Liver (tissue), 9 donors: ENCODE data around the gene KRT36. TPM values are rescaled to one million over a fixed set of nuclear protein-coding genes. Genes with fewer than 3 reads are reported as not detected.

Experiments used
- DNase-seq: peaks from one replicate; pipeline ENCODE4 v3.0.0-alpha.2; 2017; ENCODE audit warnings: low spot score
- H3K27ac ChIP-seq, 2 donors: one replicate each; pipeline ENCODE4 v1.7.0; 2013; ENCODE audit warnings: inconsistent platforms in 2 of 2, low read length in 2 of 2, control low read depth in 1 of 2, low read depth in 1 of 2, mild to moderate bottlenecking in 1 of 2
- H3K27me3 ChIP-seq, 4 donors: one replicate each; pipeline versions ENCODE4 v1.6.1 to v1.7.0; 2013; ENCODE audit warnings: low read length in 3 of 4, inconsistent platforms in 1 of 4, mild to moderate bottlenecking in 1 of 4, moderate library complexity in 1 of 4; ENCODE audit not compliant: control insufficient read depth in 4 of 4, insufficient read depth in 4 of 4
- H3K36me3 ChIP-seq, 4 donors: one replicate each; pipeline versions ENCODE4 v1.6.1 to v1.7.0; 2013; ENCODE audit warnings: low read length in 3 of 4, mild to moderate bottlenecking in 3 of 4, low read depth in 1 of 4, moderate library complexity in 1 of 4; ENCODE audit not compliant: control insufficient read depth in 4 of 4, insufficient read depth in 3 of 4
- H3K4me1 ChIP-seq, 4 donors: one replicate each; pipeline versions ENCODE4 v1.6.1 to v1.7.0; 2013; ENCODE audit warnings: low read length in 3 of 4, mild to moderate bottlenecking in 3 of 4, moderate library complexity in 1 of 4; ENCODE audit not compliant: control insufficient read depth in 4 of 4, insufficient read depth in 4 of 4
- H3K4me3 ChIP-seq, 3 donors: one replicate each; pipeline versions ENCODE4 v1.6.1 to v1.7.0; 2013; ENCODE audit warnings: low read length in 3 of 3, control low read depth in 1 of 3, low read depth in 1 of 3, mild to moderate bottlenecking in 1 of 3
- H3K9ac ChIP-seq, 2 donors: one replicate each; pipeline ENCODE4 v1.7.0; 2013; ENCODE audit warnings: low read length in 2 of 2, mild to moderate bottlenecking in 2 of 2, moderate library complexity in 2 of 2, control low read depth in 1 of 2, low read depth in 1 of 2
- H3K9me3 ChIP-seq, 4 donors: one replicate each; pipeline versions ENCODE4 v1.6.1 to v1.7.0; 2013; ENCODE audit warnings: low read length in 3 of 4; ENCODE audit not compliant: control insufficient read depth in 4 of 4
- ATF3 ChIP-seq: IDR thresholded peaks from 2 replicates; pipeline ENCODE4 v1.6.1; 2016; ENCODE audit warnings: antibody characterized with exemption
- EGR1 ChIP-seq, 2 donors: IDR thresholded peaks; 2 replicates each; pipeline ENCODE4 v1.6.1; 2016 to 2018; ENCODE audit warnings: antibody characterized with exemption in 2 of 2, low read depth in 2 of 2
- FOXA1 ChIP-seq: IDR thresholded peaks from 2 replicates; pipeline ENCODE4 v1.6.1; 2016; ENCODE audit warnings: antibody characterized with exemption
- FOXA2 ChIP-seq: IDR thresholded peaks from 2 replicates; pipeline ENCODE4 v1.6.1; 2016; ENCODE audit warnings: antibody characterized with exemption
- GABPA ChIP-seq, 2 donors: IDR thresholded peaks in 1 of 2; conservative IDR thresholded peaks in 1 of 2; 2 replicates each; pipeline ENCODE4 v1.6.1; 2016; ENCODE audit warnings: antibody characterized with exemption in 2 of 2, mild to moderate bottlenecking in 1 of 2, moderate library complexity in 1 of 2
- HNF4A ChIP-seq, 2 donors: conservative IDR thresholded peaks; 2 replicates each; pipeline ENCODE4 v1.6.1; 2016; ENCODE audit warnings: antibody characterized with exemption in 2 of 2, mild to moderate bottlenecking in 2 of 2
- HNF4G ChIP-seq: IDR thresholded peaks from 2 replicates; pipeline ENCODE4 v1.6.1; 2016; ENCODE audit warnings: antibody characterized with exemption
- JUND ChIP-seq, 2 donors: IDR thresholded peaks; 2 replicates each; pipeline ENCODE4 v1.6.1; 2016; ENCODE audit warnings: antibody characterized with exemption in 2 of 2
- MAX ChIP-seq: IDR thresholded peaks from 2 replicates; pipeline ENCODE4 v1.6.1; 2016; ENCODE audit warnings: antibody characterized with exemption
- NR2F2 ChIP-seq: IDR thresholded peaks from 2 replicates; pipeline ENCODE4 v1.6.1; 2016; ENCODE audit warnings: antibody characterized with exemption
- RAD21 ChIP-seq, 2 donors: IDR thresholded peaks; 2 replicates each; pipeline ENCODE4 v1.6.1; 2016; ENCODE audit warnings: antibody characterized with exemption in 2 of 2, mild to moderate bottlenecking in 2 of 2
- RXRA ChIP-seq, 2 donors: IDR thresholded peaks; 2 replicates each; pipeline ENCODE4 v1.6.1; 2017 to 2018; ENCODE audit warnings: antibody characterized with exemption in 2 of 2, mild to moderate bottlenecking in 1 of 2
- SP1 ChIP-seq: IDR thresholded peaks from 2 replicates; pipeline ENCODE4 v1.6.1; 2018; ENCODE audit warnings: antibody characterized with exemption, mild to moderate bottlenecking
- TAF1 ChIP-seq: conservative IDR thresholded peaks from 2 replicates; pipeline ENCODE4 v1.6.1; 2016; ENCODE audit warnings: antibody characterized with exemption, mild to moderate bottlenecking
- WGBS: extraction: QIAGEN DNeasy Blood & Tissue Kit; methylation state at CpG from one replicate; pipeline ENCODE4 v1.1.7; 2013; 5-methylcytosine and 5-hydroxymethylcytosine counted together
- polyA plus RNA-seq, 2 donors: library from polyadenylated mRNA; stranded (reverse) in 1 of 2; unstranded in 1 of 2; fragments of 200-250 nt in 1 of 2; fragments of >200 nt in 1 of 2; fragmentation: Nextera tagmentation in 1 of 2; extraction: Ambion mirVana in 1 of 2; gene quantifications; one replicate each; pipeline versions ENCODE4 v1.2.1 to v1.2.3, GENCODE V29; 2013 to 2015
- total RNA-seq, 2 donors: library from RNA; depleted of rRNA; stranded (reverse); fragments of >200 nt; gene quantifications; one replicate each; pipeline ENCODE4 v1.2.3, GENCODE V29; 2014
- TF ChIP-seq, protein P1 (sequence below): IDR thresholded peaks from 2 replicates; pipeline ENCODE4 v1.6.1; 2016; ENCODE audit warnings: antibody characterized with exemption
- TF ChIP-seq, protein P2 (sequence below): IDR thresholded peaks from 2 replicates; pipeline ENCODE4 v1.6.1; 2016; ENCODE audit warnings: antibody characterized with exemption, mild to moderate bottlenecking
- TF ChIP-seq, protein P3 (sequence below): fragments of 150-350 bp; IDR thresholded peaks from 2 replicates; pipeline ENCODE4 v1.5.1; 2017; ENCODE audit warnings: improper control_type of control experiment, low read depth, low read length; ENCODE audit not compliant: missing input control
- donor health status: healthy.
- donor health status: healthy.
- donor health status: healthy.
- donor health status: healthy.
- donor health status: healthy.

The KRT36 gene
- total and polyA plus RNA-seq, 4 donors, result 0.05 TPM; not detected in 3

DNA sequence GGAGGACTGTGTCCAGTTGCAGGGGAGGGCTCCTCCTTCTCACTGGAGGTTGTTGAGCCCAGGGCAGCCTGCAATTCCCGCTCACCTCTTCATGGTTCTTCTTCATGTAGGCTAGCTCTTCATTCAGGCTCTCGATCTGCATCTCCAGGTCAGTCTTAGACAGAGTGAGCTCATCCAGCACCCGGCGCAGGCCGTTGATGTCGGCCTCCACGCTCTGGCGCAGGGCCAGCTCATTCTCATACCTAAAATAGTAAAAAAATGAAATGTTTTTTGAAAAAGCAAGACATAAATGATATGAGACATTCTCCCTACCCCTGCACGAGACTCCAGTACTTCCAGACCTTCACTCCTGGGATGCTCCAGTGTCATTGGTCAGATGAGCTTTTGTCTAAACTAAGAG, 13.5 kb upstream of the KRT36 start:
- no peak for DNase-seq
- TF ChIP-seq ATF3, result no peak
- TF ChIP-seq FOXA2, result no peak
- TF ChIP-seq HNF4G, result no peak
- no peak for TF ChIP-seq EGR1 (IDR thresholded peaks at IDR 0.05; ENCODE audit: low read depth in 2 of 2)
- no peak for TF ChIP-seq GABPA (IDR thresholded peaks at IDR 0.05 in 1 of 2, conservative IDR thresholded peaks at IDR 0.05 in 1 of 2)
- TF ChIP-seq RXRA (IDR thresholded peaks at IDR 0.05), result no peak
- TF ChIP-seq RAD21 (IDR thresholded peaks at IDR 0.05), result no peak
- Histone ChIP-seq H3K9me3 (no peaks in the 10 kb centered on the region), H3K4me3 (no peak overlapping the region), H3K36me3 (no peaks in the 10 kb centered on the region), H3K27me3 (no peaks in the 10 kb centered on the region), H3K4me1 (no peaks in the 10 kb centered on the region), H3K9ac (no peak overlapping the region), H3K27ac (no peak overlapping the region)
- WGBS, result 89% methylated on average over 9 of the region's 9 CpGs

DNA sequence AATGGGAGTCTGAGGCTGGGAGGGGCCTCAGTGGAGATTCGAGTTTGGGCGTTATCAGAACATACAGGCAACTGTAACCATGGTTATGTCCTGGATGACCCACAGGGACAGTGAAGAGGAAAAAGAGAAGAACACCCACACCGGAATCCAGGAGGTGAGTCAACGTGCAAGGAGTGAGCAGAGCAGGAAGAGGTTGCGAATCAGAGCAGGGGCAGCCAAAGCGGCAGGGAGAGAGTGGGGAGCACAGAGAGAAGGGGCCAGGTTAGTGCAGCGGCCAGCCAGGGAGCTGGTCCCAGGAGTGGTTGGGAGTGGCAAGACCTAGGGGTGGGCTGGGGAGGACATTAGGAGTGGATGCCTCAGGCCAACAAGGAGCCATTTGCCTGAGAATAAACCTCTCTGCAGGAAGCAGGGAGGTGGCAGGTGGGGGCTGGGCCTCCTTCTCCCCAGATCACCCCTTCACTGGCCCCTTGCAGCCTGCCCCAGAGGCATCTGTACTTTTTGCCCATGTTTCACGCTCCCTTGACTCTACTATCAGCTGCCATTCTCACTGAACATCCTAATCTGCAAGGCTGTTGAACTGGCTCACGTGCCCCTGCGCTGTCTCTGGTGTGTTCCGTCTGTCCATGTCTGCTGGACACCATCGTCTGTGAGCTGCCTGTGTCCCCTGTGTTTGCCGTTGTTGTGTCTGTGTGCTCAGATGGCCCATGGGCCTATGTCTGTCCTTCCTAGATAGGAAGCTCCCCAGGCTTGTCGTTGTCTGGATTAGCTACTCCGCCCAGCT, 10.6 kb upstream of the KRT36 start:
- no peaks in the 10 kb centered on the region for H3K4me1 ChIP-seq
- no peak overlapping the region for H3K4me3 ChIP-seq
- DNase-seq, result peak; percentile 51
- H3K27ac ChIP-seq, result no peak overlapping the region
- TF ChIP-seq RAD21 (IDR thresholded peaks at IDR 0.05) (no peak), FOXA2 (no peak), RXRA (IDR thresholded peaks at IDR 0.05) (no peak), JUND (IDR thresholded peaks at IDR 0.05) (no peak), TAF1 (no peak), MAX (no peak), GABPA (IDR thresholded peaks at IDR 0.05 in 1 of 2, conservative IDR thresholded peaks at IDR 0.05 in 1 of 2) (no peak), ATF3 (no peak)
- WGBS, result 73% methylated on average over 15 of the region's 15 CpGs
- H3K9ac ChIP-seq, result no peak overlapping the region
- no peaks in the 10 kb centered on the region for H3K9me3 ChIP-seq
- no peaks in the 10 kb centered on the region for H3K27me3 ChIP-seq
- H3K36me3 ChIP-seq, result no peaks in the 10 kb centered on the region

- TF ChIP-seq, protein P1, sequence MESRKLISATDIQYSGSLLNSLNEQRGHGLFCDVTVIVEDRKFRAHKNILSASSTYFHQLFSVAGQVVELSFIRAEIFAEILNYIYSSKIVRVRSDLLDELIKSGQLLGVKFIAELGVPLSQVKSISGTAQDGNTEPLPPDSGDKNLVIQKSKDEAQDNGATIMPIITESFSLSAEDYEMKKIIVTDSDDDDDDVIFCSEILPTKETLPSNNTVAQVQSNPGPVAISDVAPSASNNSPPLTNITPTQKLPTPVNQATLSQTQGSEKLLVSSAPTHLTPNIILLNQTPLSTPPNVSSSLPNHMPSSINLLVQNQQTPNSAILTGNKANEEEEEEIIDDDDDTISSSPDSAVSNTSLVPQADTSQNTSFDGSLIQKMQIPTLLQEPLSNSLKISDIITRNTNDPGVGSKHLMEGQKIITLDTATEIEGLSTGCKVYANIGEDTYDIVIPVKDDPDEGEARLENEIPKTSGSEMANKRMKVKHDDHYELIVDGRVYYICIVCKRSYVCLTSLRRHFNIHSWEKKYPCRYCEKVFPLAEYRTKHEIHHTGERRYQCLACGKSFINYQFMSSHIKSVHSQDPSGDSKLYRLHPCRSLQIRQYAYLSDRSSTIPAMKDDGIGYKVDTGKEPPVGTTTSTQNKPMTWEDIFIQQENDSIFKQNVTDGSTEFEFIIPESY, result no peak
- no peak for TF ChIP-seq EGR1 (IDR thresholded peaks at IDR 0.05; ENCODE audit: low read depth in 2 of 2)
- no peak for TF ChIP-seq FOXA1
- TF ChIP-seq GABPA (IDR thresholded peaks at IDR 0.05 in 1 of 2, conservative IDR thresholded peaks at IDR 0.05 in 1 of 2), result no peak
- TF ChIP-seq ATF3, result no peak
- TF ChIP-seq, protein P2, sequence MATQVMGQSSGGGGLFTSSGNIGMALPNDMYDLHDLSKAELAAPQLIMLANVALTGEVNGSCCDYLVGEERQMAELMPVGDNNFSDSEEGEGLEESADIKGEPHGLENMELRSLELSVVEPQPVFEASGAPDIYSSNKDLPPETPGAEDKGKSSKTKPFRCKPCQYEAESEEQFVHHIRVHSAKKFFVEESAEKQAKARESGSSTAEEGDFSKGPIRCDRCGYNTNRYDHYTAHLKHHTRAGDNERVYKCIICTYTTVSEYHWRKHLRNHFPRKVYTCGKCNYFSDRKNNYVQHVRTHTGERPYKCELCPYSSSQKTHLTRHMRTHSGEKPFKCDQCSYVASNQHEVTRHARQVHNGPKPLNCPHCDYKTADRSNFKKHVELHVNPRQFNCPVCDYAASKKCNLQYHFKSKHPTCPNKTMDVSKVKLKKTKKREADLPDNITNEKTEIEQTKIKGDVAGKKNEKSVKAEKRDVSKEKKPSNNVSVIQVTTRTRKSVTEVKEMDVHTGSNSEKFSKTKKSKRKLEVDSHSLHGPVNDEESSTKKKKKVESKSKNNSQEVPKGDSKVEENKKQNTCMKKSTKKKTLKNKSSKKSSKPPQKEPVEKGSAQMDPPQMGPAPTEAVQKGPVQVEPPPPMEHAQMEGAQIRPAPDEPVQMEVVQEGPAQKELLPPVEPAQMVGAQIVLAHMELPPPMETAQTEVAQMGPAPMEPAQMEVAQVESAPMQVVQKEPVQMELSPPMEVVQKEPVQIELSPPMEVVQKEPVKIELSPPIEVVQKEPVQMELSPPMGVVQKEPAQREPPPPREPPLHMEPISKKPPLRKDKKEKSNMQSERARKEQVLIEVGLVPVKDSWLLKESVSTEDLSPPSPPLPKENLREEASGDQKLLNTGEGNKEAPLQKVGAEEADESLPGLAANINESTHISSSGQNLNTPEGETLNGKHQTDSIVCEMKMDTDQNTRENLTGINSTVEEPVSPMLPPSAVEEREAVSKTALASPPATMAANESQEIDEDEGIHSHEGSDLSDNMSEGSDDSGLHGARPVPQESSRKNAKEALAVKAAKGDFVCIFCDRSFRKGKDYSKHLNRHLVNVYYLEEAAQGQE, result no peak
- TF ChIP-seq HNF4A (conservative IDR thresholded peaks at IDR 0.05), result no peak
- TF ChIP-seq FOXA2, result no peak
- no peak for TF ChIP-seq NR2F2
- no peak for TF ChIP-seq RXRA (IDR thresholded peaks at IDR 0.05)
- no peak for TF ChIP-seq SP1
- no peak for TF ChIP-seq HNF4G
- TF ChIP-seq, protein P3, sequence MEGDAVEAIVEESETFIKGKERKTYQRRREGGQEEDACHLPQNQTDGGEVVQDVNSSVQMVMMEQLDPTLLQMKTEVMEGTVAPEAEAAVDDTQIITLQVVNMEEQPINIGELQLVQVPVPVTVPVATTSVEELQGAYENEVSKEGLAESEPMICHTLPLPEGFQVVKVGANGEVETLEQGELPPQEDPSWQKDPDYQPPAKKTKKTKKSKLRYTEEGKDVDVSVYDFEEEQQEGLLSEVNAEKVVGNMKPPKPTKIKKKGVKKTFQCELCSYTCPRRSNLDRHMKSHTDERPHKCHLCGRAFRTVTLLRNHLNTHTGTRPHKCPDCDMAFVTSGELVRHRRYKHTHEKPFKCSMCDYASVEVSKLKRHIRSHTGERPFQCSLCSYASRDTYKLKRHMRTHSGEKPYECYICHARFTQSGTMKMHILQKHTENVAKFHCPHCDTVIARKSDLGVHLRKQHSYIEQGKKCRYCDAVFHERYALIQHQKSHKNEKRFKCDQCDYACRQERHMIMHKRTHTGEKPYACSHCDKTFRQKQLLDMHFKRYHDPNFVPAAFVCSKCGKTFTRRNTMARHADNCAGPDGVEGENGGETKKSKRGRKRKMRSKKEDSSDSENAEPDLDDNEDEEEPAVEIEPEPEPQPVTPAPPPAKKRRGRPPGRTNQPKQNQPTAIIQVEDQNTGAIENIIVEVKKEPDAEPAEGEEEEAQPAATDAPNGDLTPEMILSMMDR, result no peak
- DNase-seq, result no peak
- Histone ChIP-seq H3K9me3 (no peaks in the 10 kb centered on the region), H3K4me1 (no peaks in the 10 kb centered on the region), H3K36me3 (no peaks in the 10 kb centered on the region), H3K4me3 (no peak overlapping the region), H3K9ac (no peak overlapping the region), H3K27ac (no peak overlapping the region), H3K27me3 (no peaks in the 10 kb centered on the region)
- WGBS, result 81% methylated on average over 5 of the region's 5 CpGs
These were observed 10.0 kb upstream of the KRT36 start for GRCh38 chr17:41499714-41500113.
